NCI-H82 treated with DMSO at 0.1 percent for 48 hours (cell line): ENCODE data around the gene STOX1.
A peak's percentile ranks its signal among the peaks of the same experiment; 100 is the strongest.
"Not testable (repeated sequence)": the region's sequence is repeated elsewhere in the genome, so short reads cannot be mapped to it uniquely, and the experiment has no call there.

Experiments used
- DNase-seq: peaks from one replicate; lab custom pipeline; 2025; ENCODE audit not compliant: unreplicated experiment; lab: John Stamatoyannopoulos, UW

The STOX1 gene

GRCh38 chr10:68828083-68828601 lies 811 bp downstream of the STOX1 start:
- DNase-seq, result not testable (repeated sequence)

- no peak for DNase-seq
Measured at GRCh38 chr10:68828833-68829232, 1.5 kb downstream of the STOX1 start.

- DNase-seq, result no peak
Measured at GRCh38 chr10:68829521-68829920, 2.2 kb downstream of the STOX1 start.

GRCh38 chr10:68829952-68830351 lies 2.6 kb downstream of the STOX1 start:
- DNase-seq, result no peak

- DNase-seq, result no peak
Measured at GRCh38 chr10:68831961-68832455, 4.7 kb downstream of the STOX1 start.

- DNase-seq, result no peak
Measured at GRCh38 chr10:68832601-68833000, 5.3 kb downstream of the STOX1 start.

GRCh38 chr10:68837626-68838322 lies 10.4 kb downstream of the STOX1 start:
- no peak for DNase-seq

GRCh38 chr10:68840650-68841049 lies 13.3 kb downstream of the STOX1 start:
- not testable (repeated sequence) for DNase-seq

- no peak for DNase-seq
Measured at GRCh38 chr10:68848281-68848680, 20.9 kb downstream of the STOX1 start.

GRCh38 chr10:68848806-68849205 lies 21.5 kb downstream of the STOX1 start:
- DNase-seq, result no peak

GRCh38 chr10:68856352-68856751 lies 29.0 kb downstream of the STOX1 start:
- DNase-seq, result no peak

- no peak for DNase-seq
Measured at GRCh38 chr10:68857005-68857404, 29.7 kb downstream of the STOX1 start.

- DNase-seq, result no peak
Measured at GRCh38 chr10:68861253-68861652, 33.9 kb downstream of the STOX1 start.

- no peak for DNase-seq
Measured at GRCh38 chr10:68864611-68865010, 37.3 kb downstream of the STOX1 start.

- not testable (repeated sequence) for DNase-seq
Measured at GRCh38 chr10:68868173-68868572, 40.8 kb downstream of the STOX1 start.

GRCh38 chr10:68869623-68870022 lies 42.3 kb downstream of the STOX1 start:
- DNase-seq, result no peak

- no peak for DNase-seq
Measured at GRCh38 chr10:68870061-68870460, 42.7 kb downstream of the STOX1 start.

GRCh38 chr10:68870545-68871104 lies 43.3 kb downstream of the STOX1 start:
- DNase-seq, result no peak

- DNase-seq, result peak; percentile 13
Measured at GRCh38 chr10:68871105-68871711, 43.9 kb downstream of the STOX1 start.

GRCh38 chr10:68871731-68872342 lies 44.5 kb downstream of the STOX1 start:
- DNase-seq, result peak; percentile 5

- no peak for DNase-seq
Measured at GRCh38 chr10:68876246-68877138, 49.2 kb downstream of the STOX1 start.
